Measurements from ENCODE around the gene RAPGEF6. TPM values are rescaled to one million over a fixed set of nuclear protein-coding genes. Genes with fewer than 3 reads are reported as not detected.

Gene RAPGEF6
- total RNA-seq: 27.6 and 28.9 TPM in 2 replicates

DNA sequence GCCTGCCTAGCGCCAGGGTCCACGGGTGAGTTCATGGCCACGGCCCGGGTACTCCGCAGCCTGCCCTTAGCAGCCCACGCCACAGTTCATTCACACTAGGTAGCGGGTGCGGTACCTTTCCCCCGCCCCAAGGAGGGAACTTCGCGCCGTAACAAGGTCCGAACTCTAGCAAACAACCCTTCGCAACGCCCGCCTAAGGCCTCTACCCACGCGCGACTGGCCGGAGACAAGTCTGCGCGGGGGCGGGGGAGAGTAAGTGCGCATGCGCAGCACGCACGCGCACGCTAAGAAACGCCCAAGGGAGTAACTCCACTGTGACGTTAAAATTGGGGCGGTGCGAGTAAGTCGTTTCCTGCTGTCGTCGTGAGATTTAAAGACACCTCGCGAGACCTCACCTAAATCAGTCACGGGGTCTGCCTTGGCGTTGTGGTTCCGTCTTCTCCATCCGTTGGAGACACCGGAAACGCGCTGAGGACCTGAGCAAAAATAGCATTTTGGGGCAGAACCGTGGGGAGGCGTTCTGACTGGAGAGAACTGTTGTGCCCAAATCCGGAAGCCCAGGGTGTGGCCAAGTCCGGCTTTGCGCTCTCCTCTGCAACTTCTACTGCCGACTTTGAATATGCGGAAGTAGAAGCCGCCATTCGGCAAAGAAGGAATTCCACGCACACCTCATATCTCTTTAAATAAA, at the start of gene RAPGEF6:
RAPGEF6 (minus strand) TSS at position 234 of the 688 bp plus-strand sequence; CDS start at position 35, 199 bp downstream.

Other genes with a start within 250 kb of the RAPGEF6 start
- gene FNIP1, start 161.8 kb upstream of the RAPGEF6 start, total RNA-seq: 51.5 and 57.8 TPM in 2 replicates